GM21367 (cell line): ENCODE measurements around the gene FOXO6.

Experiments
- ATAC-seq: cut with Tn5 transposase; IDR thresholded peaks from one replicate; pipeline ENCODE4 v1.9.1; 2021; ENCODE audit not compliant: unreplicated experiment

Gene FOXO6

GRCh38 chr1:41382480-41383090, 21.4 kb downstream of the FOXO6 start:
- ATAC-seq: no peak

GRCh38 chr1:41383094-41383852, 22.0 kb downstream of the FOXO6 start:
- ATAC-seq: no peak

- ATAC-seq: no peak
Observed at GRCh38 chr1:41384579-41384978, 23.3 kb downstream of the FOXO6 start.

DNA sequence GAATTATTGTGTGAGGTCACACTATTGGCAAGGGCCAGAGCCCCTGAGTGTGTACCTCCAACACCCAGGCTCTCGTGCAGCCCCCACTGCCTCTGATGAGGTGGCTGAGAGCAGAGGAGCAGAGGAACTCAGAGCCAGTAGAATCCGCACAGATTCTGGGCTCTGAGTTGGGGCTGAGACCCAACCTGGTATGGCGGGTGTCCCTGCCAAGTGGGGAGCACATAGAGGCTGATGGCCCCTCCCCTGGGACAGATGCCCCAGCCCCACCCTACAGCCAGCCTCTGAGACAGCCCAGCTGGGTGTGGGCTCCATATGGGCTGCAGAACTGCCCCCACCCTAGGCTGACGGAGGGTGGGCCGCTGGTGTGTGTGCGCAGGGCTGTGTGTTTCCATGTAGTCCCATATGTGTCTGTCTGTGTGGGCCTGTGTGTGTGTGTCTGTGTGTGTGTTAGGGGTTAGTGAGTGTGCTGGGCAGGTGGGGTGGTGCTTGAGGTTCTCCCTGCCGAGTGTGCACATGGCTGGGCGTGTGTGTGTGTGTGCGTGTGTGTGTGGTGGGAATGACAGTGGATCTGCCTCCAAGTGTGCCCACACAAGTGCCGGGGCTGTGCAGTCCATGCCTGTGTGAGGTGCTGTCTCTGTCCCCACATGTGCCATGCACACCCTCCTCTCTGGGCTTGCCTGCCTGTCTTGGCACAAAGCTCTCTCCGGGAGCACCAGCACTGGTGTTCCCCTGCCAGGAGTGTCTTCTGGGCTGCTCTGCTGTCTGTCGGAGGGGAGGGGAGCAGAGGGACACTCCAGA, 24.4 kb downstream of the FOXO6 start:
- no peak for ATAC-seq

GRCh38 chr1:41386196-41386663, 25.0 kb downstream of the FOXO6 start:
- ATAC-seq: no peak

DNA sequence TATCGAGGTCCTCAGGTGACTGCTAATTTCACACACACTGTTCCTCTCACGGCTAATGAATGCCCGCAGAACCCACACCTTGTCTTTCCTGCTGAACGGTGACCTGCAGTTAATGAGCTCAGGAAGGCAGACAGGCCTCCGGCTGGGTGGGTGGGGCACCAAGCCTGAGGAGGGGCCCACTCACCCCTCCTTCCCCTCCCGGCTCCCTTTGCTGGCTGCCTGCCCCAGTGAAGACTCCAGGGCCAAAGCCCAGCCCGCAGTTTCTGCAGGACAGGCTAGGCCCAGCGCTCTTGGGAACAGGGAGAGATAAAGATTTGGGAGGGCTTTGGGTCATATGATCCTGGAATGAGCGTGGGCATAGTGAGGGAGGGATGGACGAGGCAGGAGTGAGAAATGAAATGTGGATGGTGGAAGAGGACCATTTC, 26.4 kb downstream of the FOXO6 start:
- no peak for ATAC-seq

- ATAC-seq: no peak
Observed at GRCh38 chr1:41388510-41388909, 27.3 kb downstream of the FOXO6 start.

GRCh38 chr1:41389009-41389408, 27.8 kb downstream of the FOXO6 start:
- ATAC-seq: no peak

- no peak for ATAC-seq
Observed at GRCh38 chr1:41390166-41390565, 28.9 kb downstream of the FOXO6 start.

GRCh38 chr1:41390573-41390972, 29.3 kb downstream of the FOXO6 start:
- no peak for ATAC-seq

- ATAC-seq: no peak
Observed at GRCh38 chr1:41391834-41392527, 30.7 kb downstream of the FOXO6 start.

GRCh38 chr1:41392528-41392924, 31.3 kb downstream of the FOXO6 start:
- ATAC-seq: no peak

DNA sequence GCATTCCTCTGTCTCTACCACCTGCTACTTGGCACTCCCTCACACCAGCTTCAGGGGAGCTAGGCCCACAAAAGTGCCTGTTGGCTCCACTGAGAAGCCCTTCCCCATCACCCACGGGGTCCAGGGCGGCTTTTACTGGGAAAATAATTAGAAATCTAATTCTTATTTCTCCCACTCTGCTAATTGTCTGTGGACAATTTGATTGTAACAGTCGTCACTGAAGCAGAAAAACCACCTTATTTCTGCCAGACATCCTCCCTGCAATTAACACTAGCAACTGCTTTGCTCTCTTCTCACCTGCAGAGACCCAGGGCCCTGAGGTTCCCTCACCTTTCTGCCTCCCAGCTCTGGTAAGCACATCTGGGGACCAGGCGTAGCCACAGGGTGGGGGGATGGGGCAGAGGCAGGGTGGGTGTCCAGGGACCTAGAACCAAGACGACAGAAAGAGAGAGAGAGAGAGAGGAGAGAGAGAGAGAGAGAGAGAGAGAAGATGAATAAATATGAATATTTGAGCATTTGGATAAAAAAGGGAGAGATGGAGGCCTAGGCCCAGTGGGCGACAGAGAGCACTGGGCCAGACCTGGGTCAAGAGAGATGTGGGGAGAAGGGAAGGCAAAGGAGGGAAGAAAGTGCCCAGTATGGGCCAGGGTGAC, 32.6 kb downstream of the FOXO6 start:
- no peak for ATAC-seq

- no peak for ATAC-seq
Observed at GRCh38 chr1:41394369-41394744, 33.1 kb downstream of the FOXO6 start.

- no peak for ATAC-seq
Observed at GRCh38 chr1:41394959-41395956, 34.0 kb downstream of the FOXO6 start.

DNA sequence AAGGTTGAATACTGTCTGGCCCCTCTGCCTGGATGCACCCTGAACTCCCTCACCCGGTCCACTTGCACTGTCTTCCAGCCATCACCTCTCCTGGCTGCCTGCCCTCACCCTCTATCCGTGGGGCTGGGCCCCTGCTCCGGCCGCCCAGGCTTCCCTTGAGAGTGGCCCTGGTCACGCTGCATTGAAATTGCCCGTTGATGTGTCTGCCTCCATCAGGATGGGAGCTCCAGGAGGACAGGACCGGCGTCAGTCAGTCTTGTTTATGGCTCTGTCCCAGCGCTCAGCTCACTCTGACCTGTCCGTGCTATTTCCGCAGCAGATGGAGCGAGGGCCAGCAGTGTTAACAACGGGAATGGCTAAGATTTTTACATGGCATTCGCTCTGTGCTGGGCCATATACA, 34.9 kb downstream of the FOXO6 start:
- no peak for ATAC-seq

DNA sequence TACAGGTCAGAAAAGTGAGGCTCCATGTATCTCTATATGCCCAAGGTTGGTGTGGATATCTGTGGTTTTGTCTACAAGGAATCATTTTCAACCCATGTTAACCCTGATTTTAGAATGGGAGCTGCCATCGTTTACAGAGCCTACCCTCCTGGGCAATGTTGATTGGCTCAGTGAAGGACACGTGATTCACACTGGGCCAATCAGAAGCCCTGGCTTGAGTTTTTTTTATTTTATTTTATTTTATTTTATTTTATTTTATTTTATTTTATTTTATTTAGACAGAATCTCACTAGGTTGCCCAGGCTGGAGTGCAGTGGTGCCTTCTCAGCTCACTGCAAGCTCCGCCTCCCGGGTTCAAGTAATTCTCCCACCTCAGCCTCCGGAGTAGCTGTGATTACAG, 35.8 kb downstream of the FOXO6 start:
- ATAC-seq: no peak

DNA sequence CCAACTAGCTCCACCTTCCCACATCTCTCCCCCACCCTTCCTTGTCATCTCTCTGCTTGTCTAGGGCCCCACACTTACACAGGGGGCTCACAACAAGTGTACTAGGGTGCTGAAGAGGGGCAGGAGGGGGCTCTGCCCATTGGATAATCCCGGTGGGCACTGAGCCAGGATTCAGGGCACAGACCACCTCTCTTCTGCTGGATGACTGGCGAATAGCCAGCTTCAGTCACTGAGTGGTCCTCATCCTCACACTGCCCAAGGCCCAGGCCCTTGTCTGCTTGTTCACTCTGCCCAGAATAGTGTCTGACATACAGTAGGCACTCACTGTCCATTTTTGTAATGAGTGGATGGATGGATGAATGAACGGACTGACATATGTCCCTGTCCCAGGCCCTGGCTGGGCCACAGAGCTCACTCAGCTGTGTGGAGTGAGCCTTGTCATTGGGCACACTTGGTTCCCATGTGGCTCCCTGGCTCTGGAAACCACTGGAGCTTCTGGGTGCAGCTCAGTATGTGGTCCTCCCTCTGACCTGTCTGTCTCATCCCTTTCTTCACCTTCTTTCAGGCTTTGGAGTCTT, 36.6 kb downstream of the FOXO6 start:
- no peak for ATAC-seq

GRCh38 chr1:41399145-41399795, 38.0 kb downstream of the FOXO6 start:
- no peak for ATAC-seq
